ENCODE measurements around the gene ZNF341. TPM values are rescaled to one million over a fixed set of nuclear protein-coding genes. Genes with fewer than 3 reads are reported as not detected.

ZNF341 gene
- total and polyA plus RNA-seq, 2 experiments from 2014 or later, result 4.3 to 6.1 TPM

- TF ChIP-seq ZNF462 (CRISPR knock-in tag; IDR thresholded peaks at IDR 0.05) (no peak), ETS1 (IDR thresholded peaks at IDR 0.05) (no peak), POLR2AphosphoS5 (IDR thresholded peaks at IDR 0.05; ENCODE audit: low read depth) (no peak), ZNF331 (CRISPR knock-in tag; IDR thresholded peaks at IDR 0.05; ENCODE audit: low read depth) (no peak), REST (IDR thresholded peaks at IDR 0.05; ENCODE audit: unreplicated experiment) (no peak), EZH2phosphoT487 (IDR thresholded peaks at IDR 0.05; ENCODE audit: unreplicated experiment) (no peak)
These were observed 59.7 kb downstream of the ZNF341 start (continued) for GRCh38 chr20:33791540-33791939.

Measured in GM23338 (cell line).